H1 (cell line): ENCODE data around the gene FOXF2.

ENCODE experiments used
- TF ChIP-seq, protein P1 (sequence below), 3 experiments: IDR thresholded peaks; 1 replicate in 2 of 3; 2 replicates in 1 of 3; pipeline versions ENCODE4 v1.5.1 to v1.6.1; 2011; ENCODE audit warnings: low read length in 3 of 3, mild to moderate bottlenecking in 3 of 3, inconsistent platforms in 2 of 3, low read depth in 1 of 3, moderate library complexity in 1 of 3; ENCODE audit not compliant: insufficient read depth in 1 of 3; ENCODE audit errors: control extremely low read depth in 1 of 3
- TF ChIP-seq, protein P2 (sequence below): IDR thresholded peaks from 2 replicates; pipeline ENCODE4 v1.6.1; 2012; ENCODE audit warnings: inconsistent platforms

DNA sequence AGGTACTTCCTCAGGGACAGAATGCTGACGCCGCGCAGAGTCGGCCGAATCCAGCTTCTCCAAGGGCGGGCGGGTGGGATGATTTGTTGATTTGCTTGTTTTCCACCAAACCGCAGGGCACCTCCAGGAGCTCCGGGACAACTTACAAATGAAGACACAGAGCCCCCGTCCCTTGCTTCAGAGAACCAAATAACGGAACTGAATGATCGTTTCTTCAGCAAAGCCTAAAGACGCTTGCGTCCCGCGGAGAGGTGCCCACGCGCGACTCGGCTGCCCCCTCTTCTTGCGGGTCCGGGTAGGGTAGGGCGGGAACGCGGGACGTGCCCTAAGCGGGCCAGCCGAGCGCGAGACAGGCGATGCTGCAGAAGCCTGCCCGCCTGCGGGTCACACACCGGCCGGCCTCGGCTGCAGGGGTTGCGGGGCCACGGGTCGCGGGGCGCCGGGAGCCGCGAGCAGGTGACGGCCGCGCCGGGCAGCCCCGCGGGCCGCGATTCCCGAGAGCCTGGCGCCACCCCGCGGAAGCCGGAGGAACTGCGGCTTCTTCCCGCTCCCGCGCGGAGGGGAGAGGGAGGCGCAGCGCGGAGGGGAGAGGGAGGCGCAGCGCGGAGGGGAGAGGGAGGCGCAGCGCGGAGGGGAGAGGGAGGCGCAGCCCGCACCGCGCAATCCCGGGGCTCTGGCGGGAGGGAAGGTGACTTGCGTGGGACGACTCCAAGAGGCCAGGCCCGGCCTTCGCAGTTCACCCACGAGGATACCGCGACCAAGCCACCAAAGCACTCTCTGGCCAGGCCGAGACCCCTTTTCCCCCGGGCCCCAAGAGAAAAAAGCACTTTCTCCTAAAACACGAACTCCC lies 7.7 kb upstream of the FOXF2 start:
- TF ChIP-seq, protein P1, sequence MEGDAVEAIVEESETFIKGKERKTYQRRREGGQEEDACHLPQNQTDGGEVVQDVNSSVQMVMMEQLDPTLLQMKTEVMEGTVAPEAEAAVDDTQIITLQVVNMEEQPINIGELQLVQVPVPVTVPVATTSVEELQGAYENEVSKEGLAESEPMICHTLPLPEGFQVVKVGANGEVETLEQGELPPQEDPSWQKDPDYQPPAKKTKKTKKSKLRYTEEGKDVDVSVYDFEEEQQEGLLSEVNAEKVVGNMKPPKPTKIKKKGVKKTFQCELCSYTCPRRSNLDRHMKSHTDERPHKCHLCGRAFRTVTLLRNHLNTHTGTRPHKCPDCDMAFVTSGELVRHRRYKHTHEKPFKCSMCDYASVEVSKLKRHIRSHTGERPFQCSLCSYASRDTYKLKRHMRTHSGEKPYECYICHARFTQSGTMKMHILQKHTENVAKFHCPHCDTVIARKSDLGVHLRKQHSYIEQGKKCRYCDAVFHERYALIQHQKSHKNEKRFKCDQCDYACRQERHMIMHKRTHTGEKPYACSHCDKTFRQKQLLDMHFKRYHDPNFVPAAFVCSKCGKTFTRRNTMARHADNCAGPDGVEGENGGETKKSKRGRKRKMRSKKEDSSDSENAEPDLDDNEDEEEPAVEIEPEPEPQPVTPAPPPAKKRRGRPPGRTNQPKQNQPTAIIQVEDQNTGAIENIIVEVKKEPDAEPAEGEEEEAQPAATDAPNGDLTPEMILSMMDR (IDR thresholded peaks at IDR 0.05; ENCODE audit: control extremely low read depth in 1 of 3, insufficient read depth in 1 of 3, low read depth in 1 of 3, low read length in 3 of 3) = peak in 2 of 3 experiments; percentile 73 to 78; a peak in 3 of 4 replicates
- TF ChIP-seq, protein P2, sequence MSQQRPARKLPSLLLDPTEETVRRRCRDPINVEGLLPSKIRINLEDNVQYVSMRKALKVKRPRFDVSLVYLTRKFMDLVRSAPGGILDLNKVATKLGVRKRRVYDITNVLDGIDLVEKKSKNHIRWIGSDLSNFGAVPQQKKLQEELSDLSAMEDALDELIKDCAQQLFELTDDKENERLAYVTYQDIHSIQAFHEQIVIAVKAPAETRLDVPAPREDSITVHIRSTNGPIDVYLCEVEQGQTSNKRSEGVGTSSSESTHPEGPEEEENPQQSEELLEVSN = 0 out of 2 replicates have a peak, but pooled peaks have one; percentile 5
